Large intestine (tissue), 3 donors: ENCODE results near the gene ETV4. TPM values are rescaled to one million over a fixed set of nuclear protein-coding genes. Genes with fewer than 3 reads are reported as not detected.

ENCODE experiments used
- DNase-seq, 2 donors: peaks; one replicate each; pipeline versions ENCODE4 v3.0.0 to v3.0.0-alpha.2; 2013
- H3K27ac ChIP-seq: one replicate; pipeline ENCODE4 v1.5.1; 2013; ENCODE audit warnings: low read length
- H3K27me3 ChIP-seq: 2 replicates; pipeline ENCODE4 v1.6.1; 2013; ENCODE audit warnings: low read length; ENCODE audit not compliant: control insufficient read depth, insufficient read depth
- H3K36me3 ChIP-seq: 2 replicates; pipeline ENCODE4 v1.6.1; 2013; ENCODE audit warnings: low read length; ENCODE audit not compliant: control insufficient read depth, insufficient read depth
- H3K4me1 ChIP-seq: one replicate; pipeline ENCODE4 v1.6.1; 2013; ENCODE audit warnings: low read length; ENCODE audit not compliant: control insufficient read depth, insufficient read depth
- H3K4me3 ChIP-seq: one replicate; pipeline ENCODE4 v1.5.1; 2013; ENCODE audit warnings: low read length
- H3K9me3 ChIP-seq: one replicate; pipeline ENCODE4 v1.6.1; 2013; ENCODE audit warnings: mild to moderate bottlenecking, low read depth, low read length, moderate library complexity; ENCODE audit not compliant: control insufficient read depth
- WGBS: methylation state at CpG from one replicate; pipeline ENCODE4 v1.1.5; 2013; ENCODE audit warnings: low lambda C conversion rate; ENCODE audit not compliant: insufficient coverage; 5-methylcytosine and 5-hydroxymethylcytosine counted together
- polyA plus RNA-seq: library from polyadenylated mRNA; unstranded; fragments of 120-200 nt; gene quantifications from one replicate; pipeline ENCODE4 v1.2.1, GENCODE V29; 2013

Gene ETV4
- polyA plus RNA-seq, 1 donor: 21.6 TPM

DNA sequence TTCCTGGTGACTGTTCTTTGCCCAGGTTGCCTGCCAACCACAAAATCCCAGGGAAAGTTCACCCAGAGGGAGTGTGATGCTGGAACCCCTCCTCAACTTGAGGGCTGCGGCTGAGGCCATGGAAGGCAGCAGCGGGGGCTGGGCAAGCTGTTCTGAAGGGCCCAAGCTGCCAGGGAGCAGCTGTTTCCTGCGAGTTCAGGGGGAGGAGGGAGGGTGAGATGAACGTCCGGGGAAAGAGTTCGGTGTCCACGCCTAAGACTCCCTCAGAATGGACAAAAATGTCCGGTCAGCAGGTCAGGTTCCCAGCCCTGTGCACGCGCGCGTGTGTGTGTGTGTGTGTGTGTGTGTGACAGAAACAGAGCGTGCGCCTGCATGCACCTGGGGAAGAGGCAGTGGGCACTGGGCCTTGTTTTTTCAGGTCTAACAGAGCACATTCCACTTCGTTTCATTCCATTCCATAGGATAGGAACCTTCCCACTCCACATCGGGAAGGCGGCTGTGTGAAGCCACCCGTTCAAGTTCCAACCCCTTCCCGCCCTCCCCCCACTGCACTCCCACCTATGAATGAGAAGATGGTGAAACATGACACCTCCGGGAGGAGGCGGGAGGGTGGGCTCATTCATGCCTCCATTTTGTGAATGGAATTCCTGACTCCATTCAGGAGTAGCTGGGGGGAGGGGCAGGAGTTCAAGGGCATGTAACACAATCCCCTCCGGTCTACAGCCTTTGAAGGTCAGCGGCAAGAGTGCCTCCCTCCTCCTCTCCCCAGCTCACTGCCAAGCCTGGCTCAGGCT, 15.7 kb downstream of the ETV4 start:
- H3K27me3 ChIP-seq: no peaks in the 10 kb centered on the region
- peak; percentile 88 to 90 for DNase-seq
- no CpG with 5 or more reads among the region's 23 CpGs for WGBS
- H3K9me3 ChIP-seq: no peaks in the 10 kb centered on the region
- peaks cover 30% of the 10 kb centered on the region for H3K4me1 ChIP-seq
- peaks cover 31% of the 10 kb centered on the region for H3K36me3 ChIP-seq
- peak overlapping the region; percentile 2 for H3K4me3 ChIP-seq
- H3K27ac ChIP-seq: peak overlapping the region; percentile 42

DNA sequence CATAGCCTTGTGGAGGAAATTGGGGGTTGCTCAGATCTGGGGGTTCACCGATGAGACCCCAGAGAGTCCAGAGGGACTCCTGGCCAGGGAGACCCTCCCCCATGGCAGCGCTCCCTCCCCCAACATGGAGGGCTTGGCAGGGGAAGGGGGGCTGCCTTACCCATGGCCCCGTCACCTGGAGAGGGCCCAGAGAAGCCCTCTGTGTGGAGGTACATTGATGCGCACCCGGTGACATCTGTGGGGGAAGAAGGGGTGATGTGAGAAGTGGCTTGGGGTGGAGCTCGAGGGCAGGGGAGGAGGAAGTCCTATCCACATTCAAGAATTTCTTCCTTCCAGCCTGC, 16.2 kb downstream of the ETV4 start:
- H3K4me1 ChIP-seq: peaks cover 32% of the 10 kb centered on the region
- DNase-seq: no peak
- peak overlapping the region; percentile 42 for H3K27ac ChIP-seq
- WGBS: no CpG with 5 or more reads among the region's 6 CpGs
- peaks cover 34% of the 10 kb centered on the region for H3K36me3 ChIP-seq
- no peak overlapping the region for H3K4me3 ChIP-seq
- H3K9me3 ChIP-seq: no peaks in the 10 kb centered on the region
- no peaks in the 10 kb centered on the region for H3K27me3 ChIP-seq

DNA sequence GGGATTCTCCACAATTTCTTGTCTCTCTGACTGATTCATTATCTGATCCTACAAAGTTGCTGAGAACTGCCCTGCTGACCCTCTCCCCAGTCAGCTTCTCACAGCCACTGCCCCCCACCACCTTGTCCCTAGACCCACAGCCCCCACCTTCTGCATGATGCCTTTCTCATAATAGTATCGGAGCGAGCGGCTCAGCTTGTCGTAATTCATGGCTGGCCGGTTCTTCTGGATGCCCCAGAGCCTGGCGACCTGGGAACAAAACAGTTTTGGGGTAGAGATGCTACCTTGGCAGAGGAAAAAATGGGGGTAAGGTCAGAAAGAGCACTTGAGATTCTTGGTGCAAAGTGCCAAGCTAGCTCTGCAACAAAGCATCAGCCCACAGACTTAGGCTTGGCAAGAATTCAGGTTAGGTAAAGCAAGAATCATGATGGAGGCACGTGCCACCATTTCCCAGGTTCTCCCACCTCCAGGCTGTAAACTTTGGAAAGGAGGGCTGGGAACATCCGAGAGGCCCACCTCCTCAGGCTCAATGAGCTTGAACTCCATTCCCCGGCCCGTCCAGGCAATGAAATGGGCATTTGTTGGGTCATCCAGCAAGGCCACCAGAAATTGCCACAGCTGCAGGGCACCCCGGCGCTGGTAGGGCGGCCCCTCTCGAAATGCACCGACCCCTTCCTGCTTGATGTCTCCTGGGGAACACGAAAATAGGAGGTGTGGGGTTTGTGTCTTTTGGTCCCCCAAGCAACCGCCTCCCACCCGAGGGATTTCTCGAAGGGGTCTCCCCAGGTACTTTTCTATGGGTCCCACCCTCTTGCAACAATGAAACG, 16.9 kb downstream of the ETV4 start:
- DNase-seq: no peak
- peaks cover 42% of the 10 kb centered on the region for H3K36me3 ChIP-seq
- no peaks in the 10 kb centered on the region for H3K9me3 ChIP-seq
- no CpG with 5 or more reads among the region's 20 CpGs for WGBS
- H3K4me1 ChIP-seq: peaks cover 32% of the 10 kb centered on the region
- H3K27ac ChIP-seq: no peak overlapping the region
- H3K27me3 ChIP-seq: no peaks in the 10 kb centered on the region
- no peak overlapping the region for H3K4me3 ChIP-seq

DNA sequence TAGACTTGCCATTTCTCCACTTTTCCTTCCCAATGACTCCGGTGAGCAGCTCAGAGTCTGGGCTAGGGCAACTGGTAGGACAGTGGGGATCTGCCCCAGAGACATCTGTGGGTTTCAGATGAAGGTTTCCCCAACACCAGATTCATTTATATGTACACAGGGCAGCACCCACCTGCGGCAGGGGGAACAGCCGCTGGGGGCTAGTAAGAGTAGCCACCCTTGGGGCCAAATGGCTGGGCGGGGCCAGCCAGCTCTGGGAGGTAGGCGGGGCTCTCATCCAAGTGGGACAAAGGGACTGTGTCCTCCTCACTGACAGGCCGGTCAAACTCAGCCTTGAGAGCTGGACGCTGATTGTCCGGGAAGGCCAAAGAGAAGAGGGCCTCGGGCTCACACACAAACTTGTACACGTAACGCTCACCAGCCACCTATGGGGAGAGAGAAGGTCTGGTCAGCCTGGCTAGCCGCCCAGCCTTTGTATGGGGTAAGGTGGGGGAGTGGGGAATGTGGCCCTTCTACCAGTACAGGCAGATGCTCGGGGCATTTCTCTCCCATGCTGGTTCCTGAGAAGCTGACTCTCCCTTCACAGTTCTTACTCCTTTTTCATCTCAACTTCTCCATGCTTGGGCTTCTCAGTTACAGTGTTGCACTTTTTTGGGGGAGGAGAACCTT, 17.7 kb downstream of the ETV4 start:
- no peak overlapping the region for H3K4me3 ChIP-seq
- peaks cover 47% of the 10 kb centered on the region for H3K36me3 ChIP-seq
- no peak overlapping the region for H3K27ac ChIP-seq
- no peaks in the 10 kb centered on the region for H3K9me3 ChIP-seq
- H3K27me3 ChIP-seq: no peaks in the 10 kb centered on the region
- no peak for DNase-seq
- WGBS: no CpG with 5 or more reads among the region's 13 CpGs
- H3K4me1 ChIP-seq: peaks cover 32% of the 10 kb centered on the region

DNA sequence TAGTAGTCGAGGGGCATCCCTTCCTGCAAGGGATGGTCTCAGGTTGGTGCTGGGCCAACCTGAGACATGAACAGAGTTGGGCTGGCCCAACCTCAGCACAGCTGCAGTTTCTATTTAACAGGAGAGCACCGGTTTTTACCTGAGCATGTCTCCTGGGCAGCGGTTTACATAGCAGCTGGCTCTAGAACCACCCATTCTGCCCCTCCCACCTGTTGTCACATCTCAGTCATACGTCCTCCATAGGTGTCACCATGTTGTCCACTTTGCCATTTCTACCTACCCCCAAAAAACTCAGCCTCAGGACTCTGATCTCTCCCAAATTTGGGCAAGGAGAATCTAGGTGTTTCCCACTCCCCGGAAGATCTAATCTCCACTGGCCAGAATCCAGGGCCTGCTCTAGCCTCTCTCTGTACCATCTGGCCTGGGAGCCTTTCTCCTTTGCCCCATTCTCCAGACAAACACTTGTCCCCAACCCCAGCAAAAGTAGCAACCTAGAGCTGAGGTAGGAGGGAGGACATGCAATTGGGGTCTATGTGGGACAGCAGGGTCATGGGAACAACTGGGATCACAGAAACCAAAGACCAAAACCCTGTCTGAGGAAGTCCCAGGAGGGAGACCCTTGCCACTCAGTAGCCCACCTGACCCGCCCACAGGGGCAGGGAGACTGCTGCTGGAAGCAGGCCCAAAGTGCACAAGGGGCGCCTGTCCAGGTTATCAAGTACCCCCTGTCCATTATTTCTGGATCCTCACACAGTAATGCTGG, 19.1 kb downstream of the ETV4 start:
- H3K36me3 ChIP-seq: peaks cover 57% of the 10 kb centered on the region
- no peak overlapping the region for H3K4me3 ChIP-seq
- no CpG with 5 or more reads among the region's 7 CpGs for WGBS
- H3K9me3 ChIP-seq: no peaks in the 10 kb centered on the region
- no peak for DNase-seq
- H3K27ac ChIP-seq: no peak overlapping the region
- peaks cover 26% of the 10 kb centered on the region for H3K4me1 ChIP-seq
- H3K27me3 ChIP-seq: no peaks in the 10 kb centered on the region

DNA sequence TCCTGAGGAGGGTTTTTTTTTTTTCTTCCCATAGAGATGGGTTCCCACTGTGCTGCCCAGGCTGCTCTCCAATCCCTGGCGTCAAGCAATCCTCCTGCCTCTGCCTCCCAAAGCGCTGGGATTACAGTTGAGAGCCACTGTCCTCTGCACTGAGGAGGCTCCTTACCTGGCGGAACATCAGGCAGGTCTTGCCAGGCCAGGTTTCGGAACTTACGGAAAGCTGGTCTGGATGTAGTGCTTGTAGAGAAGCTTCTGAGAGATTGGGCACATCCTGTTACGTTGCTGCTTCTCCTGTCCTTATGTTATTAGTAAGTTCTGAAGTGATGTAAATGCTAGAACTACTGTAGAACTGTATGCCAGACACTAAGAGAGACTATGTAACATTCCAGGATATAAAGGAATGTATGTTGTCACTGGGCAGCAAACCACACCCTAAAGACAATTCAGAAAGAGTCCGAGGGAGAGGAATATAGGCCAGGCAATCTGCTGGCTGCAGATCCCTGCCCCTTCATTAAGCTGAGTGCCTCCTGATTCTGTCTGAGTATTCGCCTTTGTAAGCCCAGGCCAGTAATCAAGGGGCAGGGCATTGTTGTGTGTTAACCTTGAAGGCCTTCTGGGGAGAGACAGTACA, 21.1 kb downstream of the ETV4 start:
- Histone ChIP-seq H3K9me3 (no peaks in the 10 kb centered on the region), H3K27ac (no peak overlapping the region), H3K36me3 (peaks cover 70% of the 10 kb centered on the region), H3K27me3 (no peaks in the 10 kb centered on the region), H3K4me1 (peaks cover 7% of the 10 kb centered on the region), H3K4me3 (no peak overlapping the region)
- peak in 1 of 2 donors; percentile 50 for DNase-seq
- no CpG with 5 or more reads among the region's 8 CpGs for WGBS

DNA sequence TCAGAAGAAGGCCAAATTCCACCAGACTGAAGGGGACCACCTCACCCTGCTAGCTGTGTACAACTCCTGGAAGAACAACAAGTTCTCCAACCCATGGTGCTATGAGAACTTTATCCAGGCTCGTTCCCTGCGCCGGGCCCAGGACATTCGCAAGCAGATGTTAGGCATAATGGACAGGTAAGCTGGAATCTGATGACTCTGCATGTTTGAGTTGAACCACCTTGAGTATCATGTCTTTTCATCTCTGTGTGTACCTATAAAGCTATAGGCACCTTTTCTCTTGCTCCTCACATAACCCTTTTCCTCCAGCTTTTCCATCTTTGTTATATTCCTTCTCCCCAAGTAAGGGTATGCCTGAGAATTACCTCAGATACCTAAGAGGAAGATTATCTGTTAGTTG, 24.8 kb downstream of the ETV4 start:
- no peak for DNase-seq
- no peak overlapping the region for H3K4me3 ChIP-seq
- no CpG with 5 or more reads among the region's 4 CpGs for WGBS
- H3K27me3 ChIP-seq: no peaks in the 10 kb centered on the region
- H3K4me1 ChIP-seq: peaks cover 5% of the 10 kb centered on the region
- peaks cover 76% of the 10 kb centered on the region for H3K36me3 ChIP-seq
- H3K9me3 ChIP-seq: no peaks in the 10 kb centered on the region
- H3K27ac ChIP-seq: no peak overlapping the region

DNA sequence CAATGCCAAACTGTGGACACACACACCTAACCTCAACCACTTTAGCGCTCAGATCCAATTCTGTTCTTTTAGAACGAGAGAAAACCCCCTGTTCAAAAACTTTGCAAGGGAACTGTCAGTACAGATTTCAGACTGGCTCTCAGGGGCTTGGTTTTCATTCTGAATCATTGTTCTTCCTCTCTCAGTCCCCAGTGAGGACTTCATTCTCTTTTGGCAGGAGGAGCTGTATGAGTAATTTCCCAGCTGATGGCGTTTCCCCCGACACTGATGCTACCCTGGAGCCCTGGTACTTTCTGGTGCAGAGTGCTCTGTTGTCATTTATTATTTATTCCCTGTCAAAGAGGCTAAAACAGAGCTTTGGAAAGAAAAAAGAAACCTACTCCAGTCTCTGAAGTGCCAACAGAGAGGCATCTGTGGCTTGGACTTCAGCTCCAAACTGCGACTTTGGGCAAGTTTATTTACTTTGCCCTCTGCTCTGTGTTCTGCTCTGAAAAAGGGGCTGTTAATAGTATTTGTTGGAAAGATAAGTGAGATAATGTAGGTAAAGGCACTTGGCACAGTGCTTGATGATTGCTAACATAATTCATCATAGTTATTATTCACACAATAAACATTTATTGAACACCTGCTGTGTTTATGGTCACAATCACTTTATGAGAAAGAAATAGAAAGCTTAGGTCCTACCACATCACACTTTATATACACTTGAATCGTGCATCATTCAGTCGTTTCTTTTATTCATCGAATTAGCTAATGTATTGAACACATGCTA, 28.3 kb downstream of the ETV4 start:
- DNase-seq: no peak
- peaks cover 60% of the 10 kb centered on the region for H3K36me3 ChIP-seq

DNA sequence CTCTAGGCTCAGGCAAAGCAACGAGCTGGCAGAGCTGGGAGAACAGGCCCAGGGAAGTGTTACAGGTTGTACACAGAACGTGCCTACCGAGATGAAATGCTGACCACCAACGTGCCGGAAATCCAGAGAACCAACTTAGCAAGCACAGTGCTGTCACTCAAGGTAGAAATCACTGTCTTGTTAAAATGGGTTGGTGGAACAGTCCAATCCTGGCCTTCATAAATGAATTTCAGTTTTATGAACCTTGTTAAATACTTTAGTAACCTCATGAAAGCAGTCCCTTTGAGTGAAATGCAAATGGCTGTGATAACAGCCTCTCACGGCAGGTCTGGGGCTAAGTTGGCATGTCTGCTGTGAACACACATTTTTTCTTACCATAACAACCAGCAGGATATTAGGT, 29.0 kb downstream of the ETV4 start:
- H3K4me3 ChIP-seq: no peak overlapping the region
- H3K27me3 ChIP-seq: no peaks in the 10 kb centered on the region
- no peaks in the 10 kb centered on the region for H3K9me3 ChIP-seq
- WGBS: no CpG with 5 or more reads among the region's 6 CpGs
- H3K36me3 ChIP-seq: peaks cover 60% of the 10 kb centered on the region
- H3K4me1 ChIP-seq: peaks cover 3% of the 10 kb centered on the region
- no peak for DNase-seq
- no peak overlapping the region for H3K27ac ChIP-seq

More for the DNA sequence above, 28.3 kb downstream of the ETV4 start:
- peaks cover 3% of the 10 kb centered on the region for H3K4me1 ChIP-seq
- WGBS: 87% methylated on average over 5 of the region's 8 CpGs
- no peaks in the 10 kb centered on the region for H3K27me3 ChIP-seq
- H3K4me3 ChIP-seq: no peak overlapping the region
- no peaks in the 10 kb centered on the region for H3K9me3 ChIP-seq
- H3K27ac ChIP-seq: no peak overlapping the region
